ENCODE data around the gene TOM1L2.

TOM1L2 gene

DNA sequence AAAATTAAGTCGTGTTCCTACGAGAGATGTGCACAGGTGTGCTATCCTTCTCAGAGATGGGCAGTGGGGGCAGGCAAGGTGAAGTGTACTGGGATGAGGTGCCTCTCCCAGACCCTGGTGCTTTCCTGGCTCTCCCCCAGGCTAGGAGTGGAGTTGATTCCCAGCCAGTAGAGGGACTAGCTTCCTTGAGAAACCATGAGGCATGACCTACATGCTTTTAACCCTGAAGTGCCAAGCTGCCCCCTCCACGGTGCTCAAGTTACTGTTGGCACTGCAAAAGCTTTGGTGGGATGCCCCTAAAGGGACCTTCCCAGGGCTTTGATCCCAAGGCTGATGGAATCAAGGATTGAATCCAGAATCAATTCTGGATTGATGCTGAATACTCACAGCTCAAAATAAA is 88.4 kb downstream of the TOM1L2 start:
- H3K79me2 ChIP-seq (ENCODE audit: control insufficient read depth, low read length) = no peaks in the 10 kb centered on the region
- H3K4me1 ChIP-seq (ENCODE audit: control insufficient read depth, low read length) = no peaks in the 10 kb centered on the region
- H3K27ac ChIP-seq (ENCODE audit: low read depth, low read length) = no peak overlapping the region
- H3K9me3 ChIP-seq (ENCODE audit: control insufficient read depth, insufficient read depth, low read length) = no peaks in the 10 kb centered on the region
- no peaks in the 10 kb centered on the region for H3K9me2 ChIP-seq (replicated peaks; ENCODE audit: control insufficient read depth, low read length)
- TF ChIP-seq EZH2phosphoT487 (IDR thresholded peaks at IDR 0.05; ENCODE audit: borderline replicate concordance, low read length) = no peak
- TF ChIP-seq, protein P1, sequence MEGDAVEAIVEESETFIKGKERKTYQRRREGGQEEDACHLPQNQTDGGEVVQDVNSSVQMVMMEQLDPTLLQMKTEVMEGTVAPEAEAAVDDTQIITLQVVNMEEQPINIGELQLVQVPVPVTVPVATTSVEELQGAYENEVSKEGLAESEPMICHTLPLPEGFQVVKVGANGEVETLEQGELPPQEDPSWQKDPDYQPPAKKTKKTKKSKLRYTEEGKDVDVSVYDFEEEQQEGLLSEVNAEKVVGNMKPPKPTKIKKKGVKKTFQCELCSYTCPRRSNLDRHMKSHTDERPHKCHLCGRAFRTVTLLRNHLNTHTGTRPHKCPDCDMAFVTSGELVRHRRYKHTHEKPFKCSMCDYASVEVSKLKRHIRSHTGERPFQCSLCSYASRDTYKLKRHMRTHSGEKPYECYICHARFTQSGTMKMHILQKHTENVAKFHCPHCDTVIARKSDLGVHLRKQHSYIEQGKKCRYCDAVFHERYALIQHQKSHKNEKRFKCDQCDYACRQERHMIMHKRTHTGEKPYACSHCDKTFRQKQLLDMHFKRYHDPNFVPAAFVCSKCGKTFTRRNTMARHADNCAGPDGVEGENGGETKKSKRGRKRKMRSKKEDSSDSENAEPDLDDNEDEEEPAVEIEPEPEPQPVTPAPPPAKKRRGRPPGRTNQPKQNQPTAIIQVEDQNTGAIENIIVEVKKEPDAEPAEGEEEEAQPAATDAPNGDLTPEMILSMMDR (IDR thresholded peaks at IDR 0.05; ENCODE audit: low read depth, low read length, poor library complexity, severe bottlenecking) = no peak
- H3F3A ChIP-seq (ENCODE audit: control insufficient read depth, insufficient read depth) = no peaks in the 10 kb centered on the region
- no peak overlapping the region for H3K4me2 ChIP-seq (ENCODE audit: low read length)
- 0 out of 2 replicates have a peak, but pooled peaks cover 6% of the 10 kb centered on the region for H4K20me1 ChIP-seq (ENCODE audit: control insufficient read depth, insufficient read depth, low read depth, low read length)
- H3K4me3 ChIP-seq (ENCODE audit: low read length) = no peak overlapping the region
- H3K27me3 ChIP-seq (ENCODE audit: control insufficient read depth, low read length) = no peaks in the 10 kb centered on the region
- H3K36me3 ChIP-seq (ENCODE audit: control insufficient read depth, low read length) = no peaks in the 10 kb centered on the region

DNA sequence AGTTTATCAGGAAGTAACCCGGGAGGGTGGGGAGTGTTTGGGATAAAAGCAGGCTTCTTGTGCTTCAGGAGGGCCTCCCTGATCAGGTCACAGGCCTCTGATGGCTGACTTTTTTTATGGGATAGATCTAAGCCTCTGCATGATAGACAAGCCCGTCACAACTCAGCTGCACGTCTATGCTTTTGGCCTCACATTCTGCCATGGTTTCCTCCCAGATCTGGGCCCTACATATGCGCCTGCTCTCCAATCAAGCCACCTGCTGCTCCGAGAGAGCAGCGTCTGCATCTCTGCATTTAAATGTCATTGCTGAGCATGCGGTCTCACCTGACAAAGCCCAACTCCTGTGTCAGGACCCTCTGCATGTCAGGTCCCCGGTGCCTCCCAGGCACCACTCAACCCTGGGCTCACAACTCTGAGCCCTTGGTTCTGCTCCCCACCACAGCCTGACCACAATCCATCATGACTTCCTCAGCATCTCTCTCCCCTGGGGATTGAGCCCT is 90.1 kb downstream of the TOM1L2 start:
- Histone ChIP-seq H3K4me1 (ENCODE audit: control insufficient read depth, low read length) (no peaks in the 10 kb centered on the region), H3K9me2 (replicated peaks; ENCODE audit: control insufficient read depth, low read length) (no peaks in the 10 kb centered on the region), H3K36me3 (ENCODE audit: control insufficient read depth, low read length) (no peaks in the 10 kb centered on the region), H3K4me2 (ENCODE audit: low read length) (no peak overlapping the region), H3K9me3 (ENCODE audit: control insufficient read depth, insufficient read depth, low read length) (no peaks in the 10 kb centered on the region), H3K79me2 (ENCODE audit: control insufficient read depth, low read length) (no peaks in the 10 kb centered on the region), H4K20me1 (ENCODE audit: control insufficient read depth, insufficient read depth, low read depth, low read length) (no peaks in the 10 kb centered on the region), H3F3A (ENCODE audit: control insufficient read depth, insufficient read depth) (no peaks in the 10 kb centered on the region), H3K27me3 (ENCODE audit: control insufficient read depth, low read length) (no peaks in the 10 kb centered on the region), H3K4me3 (ENCODE audit: low read length) (no peak overlapping the region), H3K27ac (ENCODE audit: low read depth, low read length) (no peak overlapping the region)
- no peak for TF ChIP-seq EZH2phosphoT487 (IDR thresholded peaks at IDR 0.05; ENCODE audit: borderline replicate concordance, low read length)
- TF ChIP-seq, protein P1 (IDR thresholded peaks at IDR 0.05; ENCODE audit: low read depth, low read length, poor library complexity, severe bottlenecking) = no peak

DNA sequence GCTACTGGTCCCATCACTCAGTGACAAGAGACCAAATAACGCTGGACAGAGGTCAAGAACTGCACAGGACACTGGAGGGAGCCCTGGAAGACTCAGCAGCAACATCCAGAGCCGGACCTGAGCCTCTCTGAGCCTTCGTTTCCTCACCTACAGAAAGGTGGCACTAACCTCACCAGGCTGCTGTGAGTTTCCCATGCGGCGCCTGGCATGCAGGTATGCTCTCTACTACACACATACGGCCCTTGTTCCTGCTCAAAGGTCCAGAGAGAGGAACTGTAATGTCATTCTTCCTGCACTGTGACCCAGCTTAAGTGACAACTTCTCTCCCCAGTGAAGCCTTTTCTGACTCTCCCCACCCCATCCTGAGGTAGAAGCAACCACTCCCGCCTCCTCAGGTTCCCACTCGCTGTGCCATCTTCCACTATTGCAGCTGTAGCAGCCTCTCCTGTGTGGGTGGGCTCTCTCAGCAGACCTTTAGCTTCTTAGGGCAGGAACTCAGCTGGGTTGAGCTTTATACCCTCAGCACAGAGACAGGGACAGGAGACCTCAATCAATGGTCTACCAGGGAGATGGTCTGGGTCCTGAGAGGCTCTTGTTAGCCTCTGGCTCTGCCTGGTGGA is 91.5 kb downstream of the TOM1L2 start:
- Histone ChIP-seq H4K20me1 (ENCODE audit: control insufficient read depth, insufficient read depth, low read depth, low read length) (no peaks in the 10 kb centered on the region), H3K4me3 (ENCODE audit: low read length) (no peak overlapping the region), H3K4me1 (ENCODE audit: control insufficient read depth, low read length) (no peaks in the 10 kb centered on the region), H3K9me2 (replicated peaks; ENCODE audit: control insufficient read depth, low read length) (no peaks in the 10 kb centered on the region), H3F3A (ENCODE audit: control insufficient read depth, insufficient read depth) (no peaks in the 10 kb centered on the region), H3K27ac (ENCODE audit: low read depth, low read length) (no peak overlapping the region), H3K9me3 (ENCODE audit: control insufficient read depth, insufficient read depth, low read length) (no peaks in the 10 kb centered on the region), H3K4me2 (ENCODE audit: low read length) (no peak overlapping the region), H3K36me3 (ENCODE audit: control insufficient read depth, low read length) (no peaks in the 10 kb centered on the region), H3K79me2 (ENCODE audit: control insufficient read depth, low read length) (no peaks in the 10 kb centered on the region), H3K27me3 (ENCODE audit: control insufficient read depth, low read length) (no peaks in the 10 kb centered on the region)
- TF ChIP-seq, protein P1 (IDR thresholded peaks at IDR 0.05; ENCODE audit: low read depth, low read length, poor library complexity, severe bottlenecking) = no peak
- TF ChIP-seq EZH2phosphoT487 (IDR thresholded peaks at IDR 0.05; ENCODE audit: borderline replicate concordance, low read length) = no peak
